Gastroesophageal sphincter (tissue), 4 donors: ENCODE data around the gene ATL3. TPM values are rescaled to one million over a fixed set of nuclear protein-coding genes. Genes with fewer than 3 reads are reported as not detected.
A peak's percentile ranks its signal among the peaks of the same experiment; 100 is the strongest.
"Not testable (repeated sequence)": the region's sequence is repeated elsewhere in the genome, so short reads cannot be mapped to it uniquely, and the experiment has no call there.

Experiments
- ATAC-seq: fragments of 150-250 bp; one replicate; pipeline ENCODE4 v1.9.1; 2016; ENCODE audit warnings: mild to moderate bottlenecking, moderate library complexity
- H3K27ac ChIP-seq, 4 donors: fragments of 200-600 bp; sonication (generic) in 3 of 4; 1 replicate in 3 of 4; 2 replicates in 1 of 4; pipeline ENCODE4 v1.5.1; 2016 to 2019
- H3K27me3 ChIP-seq: fragments of 200-600 bp; sonication (generic); one replicate; pipeline ENCODE4 v1.5.1; 2019
- H3K36me3 ChIP-seq, 2 donors: fragments of 200-600 bp; sonication (generic); one replicate each; pipeline ENCODE4 v1.5.1; 2019; ENCODE audit warnings: control low read depth in 1 of 2
- H3K4me1 ChIP-seq, 3 donors: fragments of 200-600 bp; sonication (generic); 1 replicate in 2 of 3; 2 replicates in 1 of 3; pipeline ENCODE4 v1.5.1; 2016 to 2019; ENCODE audit warnings: control low read depth in 2 of 3
- H3K4me3 ChIP-seq, 2 donors: fragments of 200-600 bp; sonication (generic); one replicate each; pipeline ENCODE4 v1.5.1; 2019; ENCODE audit warnings: mild to moderate bottlenecking in 1 of 2, moderate library complexity in 1 of 2
- H3K9me3 ChIP-seq, 3 donors: fragments of 200-600 bp; sonication (generic); one replicate each; pipeline ENCODE4 v1.5.1; 2017 to 2019; ENCODE audit warnings: control low read depth in 2 of 3
- CTCF ChIP-seq, 4 experiments: fragments of 200-600 bp in 2 of 4; fragments of 450-650 bp in 2 of 4; sonication (generic) in 1 of 4; IDR thresholded peaks; one replicate each; pipeline ENCODE4 v1.5.1; 2017 to 2019; ENCODE audit warnings: antibody characterized with exemption in 4 of 4, mild to moderate bottlenecking in 2 of 4, moderate library complexity in 2 of 4
- EP300 ChIP-seq: sonication (generic); formaldehyde crosslinking; IDR thresholded peaks from one replicate; pipeline ENCODE4 v1.6.1; 2017; ENCODE audit warnings: antibody characterized with exemption, mild to moderate bottlenecking
- POLR2A ChIP-seq, 2 donors: fragments of 450-650 bp; IDR thresholded peaks; one replicate each; pipeline ENCODE4 v1.6.1; 2017; ENCODE audit warnings: antibody characterized with exemption in 2 of 2, mild to moderate bottlenecking in 2 of 2, moderate library complexity in 1 of 2
- POLR2AphosphoS5 ChIP-seq: sonication (generic); formaldehyde crosslinking; IDR thresholded peaks from one replicate; pipeline ENCODE4 v1.6.1; 2017; ENCODE audit warnings: antibody characterized with exemption
- WGBS, 2 donors: methylation state at CpG; one replicate each; pipeline ENCODE4 v1.1.5; 2018; ENCODE audit warnings: low coverage in 1 of 2; 5-methylcytosine and 5-hydroxymethylcytosine counted together
- total RNA-seq, 4 donors: library from RNA; depleted of rRNA; stranded (reverse); fragments of >200 nt; gene quantifications; one replicate each; pipeline ENCODE4 v1.1.0, GENCODE V29; 2016

Gene ATL3
- total RNA-seq, 4 donors from 2014 or later = 155 to 221 (median 202) TPM

- no peak for ATAC-seq
- WGBS, 2 donors = 52 to 69% methylated on average over 6 of the region's 6 CpGs
- TF ChIP-seq POLR2A (IDR thresholded peaks at IDR 0.05) (no peak), POLR2AphosphoS5 (no peak), EP300 (no peak)
Measured at GRCh38 chr11:63619967-63620366, 51.2 kb downstream of the ATL3 start.

DNA sequence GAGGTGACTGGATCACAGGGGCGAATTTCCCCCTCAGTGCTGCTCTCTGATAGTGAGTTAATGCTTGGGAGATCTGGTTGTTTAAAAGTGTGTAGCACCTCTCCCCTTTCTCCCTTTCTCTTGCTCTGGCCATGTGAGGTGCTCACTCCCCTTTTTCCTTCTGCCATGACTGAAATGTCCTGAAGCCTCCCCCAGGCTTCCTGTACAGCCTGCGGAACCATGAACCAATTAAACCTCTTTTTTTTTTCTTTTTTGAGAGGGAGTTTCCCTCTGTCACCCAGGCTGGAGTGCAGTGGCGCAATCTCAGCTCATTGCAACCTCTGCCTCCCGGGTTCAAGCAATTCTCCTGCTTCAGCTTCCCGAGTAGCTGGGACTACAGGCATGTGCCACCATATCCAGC lies 53.5 kb downstream of the ATL3 start:
- H3K4me1 ChIP-seq, H3K9me3 ChIP-seq, H3K36me3 ChIP-seq, H3K27me3 ChIP-seq, H3K4me3 ChIP-seq, H3K27ac ChIP-seq, ATAC-seq: not testable (repeated sequence)
- WGBS, 2 donors = 88 to 89% methylated on average over 4 to 5 of the region's 5 CpGs

More at GRCh38 chr11:63619967-63620366, 51.2 kb downstream of the ATL3 start:
- Histone ChIP-seq H3K36me3 (no peaks in the 10 kb centered on the region), H3K9me3 (no peaks in the 10 kb centered on the region), H3K27ac (no peak overlapping the region), H3K4me1 (no peaks in the 10 kb centered on the region), H3K4me3 (no peak overlapping the region), H3K27me3 (no peaks in the 10 kb centered on the region)

DNA sequence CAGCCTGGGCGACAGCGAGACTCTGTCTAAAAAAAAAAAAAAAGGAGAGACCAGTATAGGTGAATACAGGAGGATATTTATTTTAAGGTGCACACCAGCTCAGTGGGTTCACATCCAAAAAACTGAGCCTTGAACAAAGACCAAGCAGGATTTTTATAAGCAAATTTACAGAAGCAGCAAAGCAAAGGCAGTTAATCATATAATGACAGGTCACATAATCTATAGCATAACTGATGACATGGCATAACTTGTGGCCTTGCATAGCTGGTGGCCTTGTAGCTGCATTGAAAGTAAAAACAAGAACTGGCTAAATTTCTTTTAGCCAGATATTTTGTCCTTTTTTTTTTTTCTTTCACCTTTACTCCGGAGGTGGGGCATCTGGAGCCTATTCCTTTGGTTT lies 54.2 kb downstream of the ATL3 start:
- 53 to 83% methylated on average over 1 of the region's 3 CpGs for WGBS, 2 donors

DNA sequence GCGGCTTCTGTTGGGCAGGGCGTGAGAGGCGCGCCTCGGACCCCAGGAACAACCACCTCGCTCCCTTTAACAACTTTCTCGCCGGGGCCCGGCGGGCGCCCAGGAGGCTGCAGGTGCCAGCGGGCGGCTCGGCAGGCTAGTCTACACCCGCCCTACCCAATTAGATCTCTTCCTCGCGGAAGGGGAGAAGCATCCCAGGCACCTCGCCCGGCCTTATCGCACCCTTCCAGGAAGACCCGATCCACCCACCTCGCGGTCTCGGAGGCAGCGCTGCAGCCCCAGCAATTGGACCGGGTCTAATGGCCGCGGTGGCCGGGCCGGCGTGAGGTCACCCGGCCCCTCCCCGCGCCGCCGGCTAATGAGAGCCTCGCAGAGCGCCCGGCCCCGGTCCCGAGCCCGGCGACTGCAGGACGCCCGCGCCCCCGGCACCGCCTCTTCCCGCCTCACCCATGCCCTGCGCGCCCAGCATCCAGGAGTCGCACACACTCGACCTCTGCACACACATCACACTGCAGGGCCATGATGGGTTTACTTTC lies 57.0 kb downstream of the ATL3 start, which contains the start of gene PLAAT3:
Gene PLAAT3, minus strand, starts transcription at position 298 of the 536 bp plus-strand sequence. CDS start 419 bp downstream, outside the sequence.
- TF ChIP-seq POLR2AphosphoS5 (peak; percentile 89), EP300 (no peak), CTCF (IDR thresholded peaks at IDR 0.05) (peak in 1 of 4 experiments; percentile 20), POLR2A (IDR thresholded peaks at IDR 0.05) (peak; percentile 79 to 81)
- WGBS, 2 donors = 0% methylated on average over 12 of the region's 53 CpGs; no CpG with 5 or more reads in 1 of the 2 donors
- peak within 1 kb of the TSS; percentile 20 to 92 (median 88) for H3K27ac ChIP-seq
- no peaks in the 10 kb centered on the region for H3K27me3 ChIP-seq
- peak within 1 kb of the TSS; percentile 41 to 63 for H3K4me3 ChIP-seq
- H3K36me3 ChIP-seq = no peaks in the 10 kb centered on the region
- peaks cover 0 to 43% (median 17%) of the 10 kb centered on the region in 3 donors for H3K4me1 ChIP-seq
- H3K9me3 ChIP-seq = no peaks in the 10 kb centered on the region
- peak; percentile 96 for ATAC-seq

More for the DNA sequence above, 54.2 kb downstream of the ATL3 start:
- Histone ChIP-seq H3K9me3 (no peaks in the 10 kb centered on the region), H3K4me3 (no peak overlapping the region), H3K4me1 (peaks cover 0 to 15% (median 0%) of the 10 kb centered on the region in 3 donors), H3K27me3 (no peaks in the 10 kb centered on the region), H3K27ac (no peak overlapping the region), H3K36me3 (no peaks in the 10 kb centered on the region)
- TF ChIP-seq CTCF (IDR thresholded peaks at IDR 0.05) (no peak), POLR2AphosphoS5 (no peak), EP300 (no peak), POLR2A (IDR thresholded peaks at IDR 0.05) (no peak)
- ATAC-seq = no peak

DNA sequence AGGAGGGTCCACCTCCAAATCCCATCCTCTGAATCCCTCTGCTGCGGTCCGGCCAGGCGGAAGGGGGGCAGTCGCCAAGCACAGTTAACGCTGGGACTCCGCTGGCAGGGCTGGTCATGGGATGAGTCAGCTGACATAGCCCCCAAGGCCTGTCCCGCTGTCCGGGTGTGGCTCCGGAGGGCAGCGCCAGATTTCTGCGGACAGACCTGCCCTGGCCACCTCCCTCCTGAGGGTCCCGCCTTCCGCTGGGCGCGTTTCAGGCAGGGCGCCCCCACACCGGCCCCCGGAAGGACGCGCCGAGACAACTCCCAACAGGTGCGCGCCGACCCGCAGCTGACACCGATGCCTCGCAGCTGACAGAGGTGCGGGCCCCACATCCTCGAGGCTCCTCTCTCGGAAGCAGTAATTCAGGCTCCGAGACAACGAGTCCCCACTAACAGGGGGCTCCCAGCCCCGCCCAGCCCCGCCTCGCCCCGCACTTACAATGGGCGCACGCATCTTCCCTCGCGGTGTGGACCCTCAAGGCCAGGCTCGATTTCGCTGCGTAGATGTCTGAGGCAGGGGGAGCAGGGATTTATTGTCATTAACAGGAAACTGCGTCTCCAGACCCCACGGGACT lies 57.5 kb downstream of the ATL3 start:
- WGBS, 2 donors = 0 to 7% methylated on average over 5 of the region's 45 CpGs
- ATAC-seq = peak; percentile 53
- TF ChIP-seq EP300 (no peak), POLR2AphosphoS5 (peak; percentile 30), CTCF (IDR thresholded peaks at IDR 0.05) (no peak)
- Histone ChIP-seq H3K36me3 (no peaks in the 10 kb centered on the region), H3K27ac (peak overlapping the region; percentile 20 to 92 (median 88)), H3K9me3 (no peaks in the 10 kb centered on the region), H3K4me1 (peaks cover 0 to 48% (median 20%) of the 10 kb centered on the region in 3 donors), H3K27me3 (no peaks in the 10 kb centered on the region), H3K4me3 (peak overlapping the region; percentile 41 to 63)

DNA sequence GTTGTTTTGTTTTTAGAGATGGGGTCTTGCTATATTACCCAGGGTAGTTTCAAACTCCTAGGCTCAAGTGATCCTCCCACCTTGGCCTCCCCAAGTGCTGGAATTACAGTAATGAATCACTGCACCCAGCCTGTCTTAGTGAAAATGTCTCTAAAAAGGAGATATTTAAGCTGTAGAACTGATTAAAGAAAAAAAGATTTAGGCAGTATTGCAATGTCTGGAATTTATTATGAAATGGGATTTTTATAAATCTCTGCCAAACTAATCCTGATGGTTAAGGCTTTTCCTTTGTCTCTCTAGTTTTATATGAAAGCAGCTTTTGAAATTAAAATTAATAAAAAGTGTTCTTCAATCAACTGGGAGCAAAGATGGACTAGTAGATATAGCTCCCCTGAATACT lies 59.0 kb downstream of the ATL3 start:
- Histone ChIP-seq H3K36me3 (no peaks in the 10 kb centered on the region), H3K9me3 (no peaks in the 10 kb centered on the region), H3K4me1 (peaks cover 0 to 56% (median 20%) of the 10 kb centered on the region in 3 donors), H3K27ac (peak overlapping the region in 2 of 4 donors; percentile 86 to 92), H3K27me3 (no peaks in the 10 kb centered on the region), H3K4me3 (no peak overlapping the region)
- no peak for ATAC-seq
- no peak for TF ChIP-seq EP300
- TF ChIP-seq CTCF (IDR thresholded peaks at IDR 0.05) = no peak
